Left ventricle myocardium superior (tissue), 1 donor: Measurements from ENCODE around the gene HSD17B8. TPM values are rescaled to one million over a fixed set of nuclear protein-coding genes. Genes with fewer than 3 reads are reported as not detected.

Experiments used
- ATAC-seq: fragments of 200-7000 bp; cut with Tn5 transposase; one replicate; pipeline ENCODE4 v1.9.1; 2020; ENCODE audit warnings: mild to moderate bottlenecking, moderate library complexity
- DNase-seq: peaks from one replicate; pipeline ENCODE4 v3.0.0-alpha.2; 2020
- intact Hi-C: fragments of 100-400 bp; cut with micrococcal nuclease; formaldehyde crosslinking; loops from one replicate; pipeline ENCODE4 v1.11.0; 2022
- total RNA-seq: library from RNA; stranded (reverse); fragmentation: NEBNext Ultra II Directional; extraction: Animal tissue kit (Norgen Biotek cat#: 25700); gene quantifications from one replicate; pipeline ENCODE4 v1.2.1, GENCODE V29; 2021
- donor health status: DM: no; HTN: yes; CAD: no; lungs with severe emphysema.

Gene HSD17B8
- total RNA-seq, 1 donor from 2014 or later: 24.8 TPM

DNA sequence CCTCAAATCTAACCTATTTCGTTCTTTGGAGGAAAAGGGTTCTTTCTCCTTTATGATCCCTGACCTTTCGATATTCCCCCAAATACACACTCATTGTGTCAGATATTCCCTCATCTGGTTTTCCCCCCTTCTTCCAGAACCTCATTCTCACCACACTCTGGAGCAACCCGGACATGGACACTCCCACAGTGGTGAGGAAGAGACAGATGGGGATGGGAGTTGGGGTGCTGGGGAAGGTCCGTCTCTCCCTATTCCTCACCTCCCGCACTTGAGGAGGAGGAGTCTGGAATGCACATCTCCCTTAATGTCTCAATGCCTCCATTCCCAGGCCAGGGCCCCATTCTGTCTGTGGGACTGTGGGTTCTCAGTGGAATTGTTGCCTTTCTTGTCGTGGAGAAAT is 2.5 kb upstream of the HSD17B8 start:
- intact Hi-C loops: no loop called here
- ATAC-seq (no peak), DNase-seq (no peak)

DNA sequence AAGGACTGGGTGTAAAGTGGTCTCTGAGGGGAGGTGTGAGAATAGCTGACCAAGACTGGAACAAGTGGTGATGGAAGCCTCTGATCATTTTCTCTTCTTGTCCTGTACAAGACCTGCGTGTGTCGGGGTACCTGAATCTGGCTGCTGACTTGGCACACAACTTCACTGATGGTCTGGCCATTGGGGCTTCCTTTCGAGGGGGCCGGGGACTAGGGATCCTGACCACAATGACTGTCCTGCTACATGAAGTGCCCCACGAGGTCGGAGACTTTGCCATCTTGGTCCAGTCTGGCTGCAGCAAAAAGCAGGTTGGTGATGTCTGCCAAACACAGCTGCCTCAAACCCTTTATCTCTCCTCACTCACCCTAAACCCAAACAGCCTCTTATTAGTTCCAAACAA is 1.7 kb upstream of the HSD17B8 start:
- DNase-seq: no peak
- ATAC-seq: no peak
- intact Hi-C loops: no loop called here

GRCh38 chr6:33203443-33204164 is 851 bp upstream of the HSD17B8 start:
- ATAC-seq (no peak), DNase-seq (no peak)
- intact Hi-C loops: no loop called here

DNA sequence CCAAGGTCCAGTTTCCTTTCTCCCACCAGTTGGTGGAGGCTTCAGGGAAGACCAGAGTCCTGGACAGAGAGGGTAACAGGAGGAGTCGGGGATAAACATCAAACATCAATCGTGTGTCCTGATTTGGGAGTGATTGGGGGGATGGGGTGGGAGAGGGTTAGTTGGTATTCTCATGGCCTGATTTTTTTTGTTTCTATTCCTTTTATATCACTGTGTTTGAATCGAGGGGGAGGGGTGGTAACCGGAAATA is 365 bp upstream of the HSD17B8 start:
- intact Hi-C loops: no loop called here
- DNase-seq (no peak), ATAC-seq (no peak)

GRCh38 chr6:33205191-33206026 is 954 bp downstream of the HSD17B8 start:
- no peak for ATAC-seq
- no peak for DNase-seq
- intact Hi-C loops: no loop called here

DNA sequence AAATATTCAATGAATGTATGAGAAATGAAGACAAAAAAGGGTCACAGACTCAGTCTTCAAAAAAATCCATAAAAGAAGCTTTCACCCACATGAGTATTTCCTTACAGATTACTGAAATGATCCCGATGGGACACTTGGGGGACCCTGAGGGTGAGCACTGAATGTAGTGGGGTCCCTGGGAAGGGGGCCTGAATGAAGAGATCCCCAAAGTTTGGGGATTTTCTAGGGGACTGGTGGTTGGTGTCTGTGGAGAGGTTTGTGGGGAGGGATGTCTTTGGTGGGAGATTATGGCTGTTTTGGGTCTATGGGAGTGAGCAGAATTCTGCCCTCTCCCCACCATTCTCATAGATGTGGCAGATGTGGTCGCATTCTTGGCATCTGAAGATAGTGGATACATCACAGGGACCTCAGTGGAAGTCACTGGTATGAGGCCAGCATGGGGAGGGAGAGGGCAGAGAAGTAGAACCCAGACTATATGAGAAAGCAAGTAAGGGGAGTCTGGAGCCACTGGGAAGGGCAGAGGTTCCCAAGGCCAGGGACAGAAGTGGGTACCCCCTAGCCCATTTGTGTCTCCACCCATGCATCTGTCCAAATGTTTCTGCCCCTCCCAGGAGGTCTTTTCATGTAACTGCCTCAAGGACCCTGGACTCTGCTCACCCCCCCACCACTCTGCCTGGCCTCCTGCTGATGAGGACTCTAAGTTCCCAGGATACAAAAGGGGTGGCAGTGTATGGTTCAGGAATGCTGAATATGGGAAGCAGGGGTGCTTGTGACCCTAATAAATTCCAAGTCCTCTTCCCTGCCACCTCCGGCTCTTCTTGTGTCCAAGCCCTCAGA is 1.8 kb downstream of the HSD17B8 start:
- ATAC-seq (no peak), DNase-seq (no peak)
- intact Hi-C loops: no loop called here

DNA sequence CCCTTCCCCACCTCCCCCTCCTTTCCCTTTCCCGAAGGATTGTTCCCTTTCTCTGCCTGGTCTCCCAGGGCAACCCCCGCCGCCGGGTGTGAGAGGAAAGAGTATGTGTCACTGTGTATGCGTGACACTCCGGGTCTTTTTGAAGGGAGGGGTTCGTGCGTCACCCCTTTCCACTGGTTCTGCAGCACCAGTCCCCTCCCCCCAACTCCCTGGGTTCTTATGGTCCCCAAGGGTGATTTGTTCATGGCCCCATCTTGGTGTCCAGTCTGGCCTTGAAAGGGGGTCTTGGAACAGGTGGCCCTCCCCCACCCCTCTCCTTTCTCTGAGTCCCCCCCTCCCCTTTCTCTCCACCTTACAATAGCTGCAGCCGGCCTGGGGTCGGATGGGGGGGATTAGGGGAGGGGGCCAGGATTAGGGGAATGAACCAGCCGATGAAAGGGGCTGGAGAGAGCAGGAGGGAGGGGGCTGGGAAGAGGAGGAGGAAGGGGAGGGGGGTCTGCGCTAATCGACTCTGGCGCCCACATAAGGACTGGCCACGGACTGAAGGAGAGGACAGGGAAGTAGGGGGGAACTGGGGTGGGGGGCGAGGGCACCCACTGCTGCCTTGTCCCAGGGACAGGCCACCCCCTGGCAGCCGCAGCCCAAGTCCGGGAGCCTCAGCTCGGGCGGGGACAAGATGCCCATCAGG is 2.6 kb downstream of the HSD17B8 start:
- DNase-seq: no peak
- intact Hi-C loops: no loop called here
- ATAC-seq: no peak

- intact Hi-C loops: no loop called here
- ATAC-seq: peak; percentile 34
- DNase-seq: peak; percentile 71
Observed at GRCh38 chr6:33207552-33208090, 3.2 kb downstream of the HSD17B8 start.

GRCh38 chr6:33208091-33208967 is 3.9 kb downstream of the HSD17B8 start, which contains the start of gene RING1:
Gene RING1 (plus strand): TSS chr6:33208500. CDS start chr6:33208823, 323 bp downstream.
- intact Hi-C loops: no loop called here
- DNase-seq: peak; percentile 96
- peak; percentile 83 for ATAC-seq

DNA sequence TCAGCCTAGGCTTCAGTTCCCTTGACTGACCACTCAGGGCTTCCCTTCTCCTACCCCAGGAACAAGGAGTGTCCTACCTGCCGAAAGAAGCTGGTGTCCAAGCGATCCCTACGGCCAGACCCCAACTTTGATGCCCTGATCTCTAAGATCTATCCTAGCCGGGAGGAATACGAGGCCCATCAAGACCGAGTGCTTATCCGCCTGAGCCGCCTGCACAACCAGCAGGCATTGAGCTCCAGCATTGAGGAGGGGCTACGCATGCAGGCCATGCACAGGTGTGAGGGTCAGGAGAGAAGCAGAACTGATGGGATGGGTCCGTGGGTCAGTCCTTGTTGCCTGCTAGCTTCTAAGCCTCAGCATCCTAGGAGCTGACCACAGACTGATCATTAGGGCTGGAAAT is 5.4 kb downstream of the HSD17B8 start:
- intact Hi-C loops: no loop called here
- ATAC-seq (no peak), DNase-seq (no peak)

- DNase-seq: no peak
- intact Hi-C loops: no loop called here
- no peak for ATAC-seq
Observed at GRCh38 chr6:33211136-33211535, 6.7 kb downstream of the HSD17B8 start.

DNA sequence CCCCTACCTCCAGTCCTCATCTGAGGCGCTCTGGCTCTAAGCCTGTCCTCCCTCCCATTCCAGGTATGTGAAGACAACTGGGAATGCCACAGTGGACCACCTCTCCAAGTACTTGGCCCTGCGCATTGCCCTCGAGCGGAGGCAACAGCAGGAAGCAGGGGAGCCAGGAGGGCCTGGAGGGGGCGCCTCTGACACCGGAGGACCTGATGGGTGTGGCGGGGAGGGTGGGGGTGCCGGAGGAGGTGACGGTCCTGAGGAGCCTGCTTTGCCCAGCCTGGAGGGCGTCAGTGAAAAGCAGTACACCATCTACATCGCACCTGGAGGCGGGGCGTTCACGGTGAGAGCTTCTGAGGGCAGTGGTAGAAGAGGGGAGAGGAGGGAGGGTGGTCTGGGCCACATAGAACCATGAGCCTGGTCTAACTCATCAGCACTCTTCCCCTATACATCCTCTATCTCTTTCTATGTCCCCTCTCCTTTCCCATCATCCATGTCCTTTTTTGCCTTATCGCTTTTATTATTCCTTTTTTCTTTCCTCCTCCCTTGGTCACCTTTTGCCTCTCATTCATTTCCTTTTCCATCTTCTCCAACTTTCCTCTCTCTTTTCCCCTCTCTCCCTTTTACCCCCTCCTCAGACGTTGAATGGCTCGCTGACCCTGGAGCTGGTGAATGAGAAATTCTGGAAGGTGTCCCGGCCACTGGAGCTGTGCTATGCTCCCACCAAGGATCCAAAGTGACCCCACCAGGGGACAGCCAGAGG is 7.4 kb downstream of the HSD17B8 start:
- intact Hi-C loops: no loop called here
- no peak for DNase-seq
- no peak for ATAC-seq

DNA sequence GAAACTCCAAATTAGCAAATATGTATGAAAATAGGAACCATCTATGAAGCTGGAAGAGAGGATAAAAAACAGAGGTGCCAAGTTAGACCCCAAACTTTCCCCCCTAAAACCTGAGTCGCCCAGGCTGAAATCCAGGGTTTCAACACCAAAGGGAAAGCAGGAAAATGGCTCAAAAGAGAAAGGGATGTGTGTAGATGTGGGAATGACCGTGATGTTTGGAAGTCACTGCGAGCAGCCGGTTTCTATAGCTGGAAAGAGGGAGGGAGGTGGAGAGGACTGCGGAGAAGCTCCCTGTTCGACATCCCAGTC is 8.4 kb downstream of the HSD17B8 start:
- intact Hi-C loops: no loop called here
- DNase-seq (no peak), ATAC-seq (no peak)

DNA sequence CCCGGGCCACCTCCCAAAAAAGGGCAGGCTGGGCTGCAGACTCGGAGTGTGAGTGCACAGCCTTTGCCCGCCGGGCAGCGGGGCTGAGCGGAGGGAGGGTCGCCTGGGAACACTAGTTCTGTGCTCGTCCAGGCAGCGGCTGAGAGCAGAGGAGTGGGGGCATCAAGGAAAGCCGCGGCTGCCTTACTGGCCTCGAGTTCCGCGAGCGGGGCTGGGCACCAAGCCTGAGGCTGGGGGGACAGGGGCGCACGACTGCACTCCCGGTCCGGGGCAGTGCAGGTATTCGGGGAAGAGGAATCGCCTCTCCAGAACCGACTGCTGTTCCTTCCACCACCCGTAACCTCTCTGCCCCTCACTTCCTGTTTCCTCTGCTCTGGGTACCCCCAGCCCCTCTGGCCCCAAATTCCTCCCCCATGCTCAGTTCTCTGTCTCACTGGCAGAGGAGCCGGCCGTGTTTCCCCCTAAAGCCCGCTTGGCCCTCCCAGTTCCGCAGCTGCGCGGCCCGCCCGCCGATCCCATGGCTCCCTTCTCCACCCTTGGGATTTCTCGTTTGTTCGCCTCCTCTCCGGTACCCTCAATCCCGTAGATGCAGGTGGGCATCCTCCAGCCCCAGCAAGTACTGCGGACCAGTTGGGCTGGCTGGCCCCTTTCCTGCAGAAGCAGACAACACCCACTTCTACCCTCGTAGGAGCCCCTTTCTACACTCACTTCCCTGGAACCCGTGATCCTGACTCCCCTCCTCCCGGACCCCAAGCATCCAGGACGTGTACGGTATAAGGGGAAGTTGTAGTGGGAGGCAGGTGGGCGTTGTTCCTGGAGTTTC is 8.9 kb downstream of the HSD17B8 start:
- DNase-seq: peak; percentile 51
- peak; percentile 50 for ATAC-seq

GRCh38 chr6:33213989-33214335 is 9.5 kb downstream of the HSD17B8 start:
- peak; percentile 8 for ATAC-seq
- no peak for DNase-seq
- intact Hi-C loops: no loop called here

More for the DNA sequence above, 8.9 kb downstream of the HSD17B8 start:
- intact Hi-C loops: no loop called here

DNA sequence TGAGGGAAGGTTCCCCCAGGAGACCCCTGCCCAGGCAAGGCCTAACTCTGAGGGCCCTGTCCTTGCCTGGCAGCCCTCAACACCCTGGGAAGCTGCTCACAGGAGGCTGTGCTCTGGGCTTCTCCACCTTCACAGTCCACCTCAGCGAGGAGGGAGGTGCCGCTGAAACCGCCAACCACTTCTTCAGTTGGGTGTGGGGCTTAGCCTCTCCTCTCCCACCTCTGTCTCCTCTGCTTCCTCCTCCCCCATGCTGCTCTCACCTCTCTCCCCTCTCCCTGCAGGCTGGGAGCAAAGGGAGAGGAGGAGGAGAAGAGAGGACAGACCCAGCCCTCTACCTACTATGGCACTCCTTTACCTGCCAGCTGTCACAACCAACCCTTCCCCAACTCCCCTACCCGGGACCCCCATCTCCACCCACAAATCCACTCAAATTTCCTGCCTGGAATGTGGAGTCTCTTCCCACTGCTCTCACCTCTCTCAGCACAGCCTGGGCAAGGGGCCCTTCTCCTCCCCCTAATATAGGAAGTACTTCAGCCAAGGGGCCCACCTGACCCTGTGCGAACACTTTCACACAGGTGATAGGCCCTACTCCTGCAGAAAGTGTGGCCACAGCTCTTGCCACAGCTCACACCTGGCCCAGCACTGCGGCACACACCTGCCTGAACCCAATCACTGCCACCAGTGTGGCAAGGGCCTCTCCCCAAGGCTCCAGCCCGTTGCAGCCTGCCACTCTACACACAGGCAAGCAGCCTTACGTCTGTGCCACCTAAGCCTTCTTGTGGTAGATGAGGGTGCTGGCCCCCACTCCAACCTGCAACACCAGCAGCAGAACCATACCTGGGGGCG is 11.0 kb downstream of the HSD17B8 start:
- ATAC-seq: no peak
- DNase-seq: no peak
- intact Hi-C loops: no loop called here
